WTC11 (cell line): ENCODE results near the gene UNC119B. TPM values are rescaled to one million over a fixed set of nuclear protein-coding genes. Genes with fewer than 3 reads are reported as not detected.

Experiments used
- ATAC-seq: fragments of 200-7000 bp; cut with Tn5 transposase; 2 replicates; pipeline ENCODE4 v1.10.0; 2021; ENCODE audit warnings: mild to moderate bottlenecking, moderate library complexity
- CTCF ChIA-PET: fragments of 300-600 bp; sonication (Branson Sonifier 250); formaldehyde crosslinking; loops from one replicate; lab custom pipeline; 2021; ENCODE audit warnings: antibody characterized with exemption; lab: Charles Lee
- POLR2A ChIA-PET: fragments of 350-600 bp; sonication (Branson Sonifier 250); formaldehyde crosslinking; loops from one replicate; lab custom pipeline; 2021; ENCODE audit warnings: antibody characterized with exemption; lab: Charles Lee
- DNase-seq: peaks from one replicate; pipeline ENCODE4 v3.0.0; 2021; ENCODE audit warnings: low spot score
- H3K27ac Mint-ChIP-seq: 2 replicates; pipeline ENCODE4 v1.8.0; 2021; ENCODE audit warnings: mixed read lengths
- H3K27me3 Mint-ChIP-seq: 2 replicates; pipeline ENCODE4 v1.8.0; 2021; ENCODE audit warnings: low read depth, mild to moderate bottlenecking, moderate library complexity, mixed read lengths
- H3K36me3 Mint-ChIP-seq: 2 replicates; pipeline ENCODE4 v1.8.0; 2021; ENCODE audit warnings: mixed read lengths
- H3K4me1 Mint-ChIP-seq: 2 replicates; pipeline ENCODE4 v1.8.0; 2022; ENCODE audit warnings: mixed read lengths
- H3K4me3 Mint-ChIP-seq: 2 replicates; pipeline ENCODE4 v1.8.0; 2021; ENCODE audit warnings: mild to moderate bottlenecking, moderate library complexity, mixed read lengths
- H3K9me3 Mint-ChIP-seq: 2 replicates; pipeline ENCODE4 v1.8.0; 2021; ENCODE audit warnings: mixed read lengths
- ARID4B ChIP-seq: sonication (generic); formaldehyde crosslinking; IDR thresholded peaks from 2 replicates; pipeline ENCODE4 v1.8.0; 2023; ENCODE audit warnings: missing genetic modification reagents, mild to moderate bottlenecking, borderline replicate concordance
- CBFB ChIP-seq: sonication (generic); formaldehyde crosslinking; IDR thresholded peaks from 2 replicates; pipeline ENCODE4 v1.8.1; 2022; ENCODE audit warnings: mild to moderate bottlenecking, low read depth, missing genetic modification reagents
- GABPB1 ChIP-seq: sonication (generic); formaldehyde crosslinking; IDR thresholded peaks from 2 replicates; pipeline ENCODE4 v1.8.1; 2023; ENCODE audit warnings: mild to moderate bottlenecking, missing genetic modification reagents
- JUN ChIP-seq: sonication (generic); formaldehyde crosslinking; IDR thresholded peaks from 2 replicates; pipeline ENCODE4 v1.8.0; 2023; ENCODE audit warnings: mild to moderate bottlenecking, missing genetic modification reagents
- MYBL2 ChIP-seq: sonication (generic); formaldehyde crosslinking; IDR thresholded peaks from 2 replicates; pipeline ENCODE4 v1.8.1; 2023; ENCODE audit warnings: mild to moderate bottlenecking, moderate library complexity, missing genetic modification reagents
- NFATC4 ChIP-seq: fragments of 250-450 bp; sonication (Bioruptor Pico); IDR thresholded peaks from 2 replicates; pipeline ENCODE4 v1.9.0; 2021; ENCODE audit warnings: mild to moderate bottlenecking
- NR2C2 ChIP-seq: sonication (generic); formaldehyde crosslinking; IDR thresholded peaks from 2 replicates; pipeline ENCODE4 v1.8.0; 2022; ENCODE audit warnings: mild to moderate bottlenecking, missing genetic modification reagents
- PRRX2 ChIP-seq: fragments of 250-450 bp; sonication (Bioruptor Pico); IDR thresholded peaks from 2 replicates; pipeline ENCODE4 v1.8.0; 2021; ENCODE audit warnings: mild to moderate bottlenecking
- RORB ChIP-seq: fragments of 250-450 bp; sonication (Bioruptor Pico); IDR thresholded peaks from 2 replicates; pipeline ENCODE4 v1.9.0; 2021; ENCODE audit warnings: mild to moderate bottlenecking
- SOX15 ChIP-seq: fragments of 250-450 bp; sonication (Bioruptor Pico); IDR thresholded peaks from 2 replicates; pipeline ENCODE4 v1.9.0; 2021; ENCODE audit warnings: mild to moderate bottlenecking
- TCF7 ChIP-seq: sonication (generic); formaldehyde crosslinking; IDR thresholded peaks from 2 replicates; pipeline ENCODE4 v1.8.0; 2022; ENCODE audit warnings: mild to moderate bottlenecking, low read depth, missing genetic modification reagents, moderate library complexity
- TEAD1 ChIP-seq: sonication (generic); formaldehyde crosslinking; IDR thresholded peaks from 2 replicates; pipeline ENCODE4 v1.8.0; 2022; ENCODE audit warnings: mild to moderate bottlenecking, missing genetic modification reagents
- USF1 ChIP-seq: sonication (generic); formaldehyde crosslinking; IDR thresholded peaks from 2 replicates; pipeline ENCODE4 v1.8.0; 2022; ENCODE audit warnings: mild to moderate bottlenecking, missing genetic modification reagents
- ZMAT4 ChIP-seq: fragments of 250-450 bp; sonication (Bioruptor Pico); IDR thresholded peaks from 2 replicates; pipeline ENCODE4 v1.9.0; 2021; ENCODE audit warnings: mild to moderate bottlenecking
- ZNF138 ChIP-seq: sonication (generic); formaldehyde crosslinking; conservative IDR thresholded peaks from 2 replicates; pipeline ENCODE4 v1.8.1; 2022; ENCODE audit warnings: mild to moderate bottlenecking, moderate library complexity, missing genetic modification reagents
- ZNF232 ChIP-seq: sonication (generic); formaldehyde crosslinking; IDR thresholded peaks from 2 replicates; pipeline ENCODE4 v1.8.0; 2022; ENCODE audit warnings: mild to moderate bottlenecking, missing genetic modification reagents
- ZNF317 ChIP-seq: sonication (generic); formaldehyde crosslinking; IDR thresholded peaks from 2 replicates; pipeline ENCODE4 v1.8.1; 2023; ENCODE audit warnings: low read depth, mild to moderate bottlenecking, moderate library complexity, missing genetic modification reagents, borderline replicate concordance
- total RNA-seq: library from RNA; stranded (reverse); gene quantifications from 3 replicates; pipeline ENCODE4 v1.2.3, GENCODE V29; 2021
- TF ChIP-seq, protein P1 (sequence below): sonication (generic); formaldehyde crosslinking; IDR thresholded peaks from 2 replicates; pipeline ENCODE4 v1.8.1; 2023; ENCODE audit warnings: mild to moderate bottlenecking, missing genetic modification reagents, borderline replicate concordance
- TF ChIP-seq, protein P2 (sequence below): sonication (generic); formaldehyde crosslinking; IDR thresholded peaks from 2 replicates; pipeline ENCODE4 v1.8.1; 2023; ENCODE audit warnings: mild to moderate bottlenecking, moderate library complexity, missing genetic modification reagents
- TF ChIP-seq, protein P3 (sequence below): sonication (generic); formaldehyde crosslinking; IDR thresholded peaks from 2 replicates; pipeline ENCODE4 v1.8.0; 2022; ENCODE audit warnings: mild to moderate bottlenecking, missing genetic modification reagents

Gene UNC119B
- total RNA-seq, 1 experiment from 2014 or later: 53.3 TPM

GRCh38 chr12:120762086-120762485, 51.8 kb downstream of the UNC119B start:
- Mint-ChIP-seq H3K9me3 (no peaks in the 10 kb centered on the region), H3K27ac (peak overlapping the region; percentile 86; the same call in 1 of the 2 replicates), H3K4me1 (peaks cover 18% of the 10 kb centered on the region), H3K4me3 (no peak overlapping the region), H3K36me3 (peaks cover 23% of the 10 kb centered on the region), H3K27me3 (no peaks in the 10 kb centered on the region)
- ATAC-seq (no peak), DNase-seq (no peak)
- ChIA-PET CTCF (no interaction called here), POLR2A (no interaction called here)
- TF ChIP-seq, protein P1, sequence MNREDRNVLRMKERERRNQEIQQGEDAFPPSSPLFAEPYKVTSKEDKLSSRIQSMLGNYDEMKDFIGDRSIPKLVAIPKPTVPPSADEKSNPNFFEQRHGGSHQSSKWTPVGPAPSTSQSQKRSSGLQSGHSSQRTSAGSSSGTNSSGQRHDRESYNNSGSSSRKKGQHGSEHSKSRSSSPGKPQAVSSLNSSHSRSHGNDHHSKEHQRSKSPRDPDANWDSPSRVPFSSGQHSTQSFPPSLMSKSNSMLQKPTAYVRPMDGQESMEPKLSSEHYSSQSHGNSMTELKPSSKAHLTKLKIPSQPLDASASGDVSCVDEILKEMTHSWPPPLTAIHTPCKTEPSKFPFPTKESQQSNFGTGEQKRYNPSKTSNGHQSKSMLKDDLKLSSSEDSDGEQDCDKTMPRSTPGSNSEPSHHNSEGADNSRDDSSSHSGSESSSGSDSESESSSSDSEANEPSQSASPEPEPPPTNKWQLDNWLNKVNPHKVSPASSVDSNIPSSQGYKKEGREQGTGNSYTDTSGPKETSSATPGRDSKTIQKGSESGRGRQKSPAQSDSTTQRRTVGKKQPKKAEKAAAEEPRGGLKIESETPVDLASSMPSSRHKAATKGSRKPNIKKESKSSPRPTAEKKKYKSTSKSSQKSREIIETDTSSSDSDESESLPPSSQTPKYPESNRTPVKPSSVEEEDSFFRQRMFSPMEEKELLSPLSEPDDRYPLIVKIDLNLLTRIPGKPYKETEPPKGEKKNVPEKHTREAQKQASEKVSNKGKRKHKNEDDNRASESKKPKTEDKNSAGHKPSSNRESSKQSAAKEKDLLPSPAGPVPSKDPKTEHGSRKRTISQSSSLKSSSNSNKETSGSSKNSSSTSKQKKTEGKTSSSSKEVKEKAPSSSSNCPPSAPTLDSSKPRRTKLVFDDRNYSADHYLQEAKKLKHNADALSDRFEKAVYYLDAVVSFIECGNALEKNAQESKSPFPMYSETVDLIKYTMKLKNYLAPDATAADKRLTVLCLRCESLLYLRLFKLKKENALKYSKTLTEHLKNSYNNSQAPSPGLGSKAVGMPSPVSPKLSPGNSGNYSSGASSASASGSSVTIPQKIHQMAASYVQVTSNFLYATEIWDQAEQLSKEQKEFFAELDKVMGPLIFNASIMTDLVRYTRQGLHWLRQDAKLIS (CRISPR knock-in tag): no peak
- TF ChIP-seq GABPB1 (CRISPR knock-in tag) (no peak), SOX15 (CRISPR knock-in tag) (no peak), NR2C2 (CRISPR knock-in tag) (no peak)

- Mint-ChIP-seq H3K4me3 (no peak overlapping the region), H3K4me1 (peaks cover 18% of the 10 kb centered on the region), H3K36me3 (peaks cover 34% of the 10 kb centered on the region), H3K27ac (no peak overlapping the region), H3K27me3 (no peaks in the 10 kb centered on the region), H3K9me3 (no peaks in the 10 kb centered on the region)
- ChIA-PET POLR2A (no interaction called here), CTCF (no interaction called here)
- no peak for ATAC-seq
- DNase-seq: no peak
- TF ChIP-seq MYBL2 (CRISPR knock-in tag) (no peak), CBFB (no peak), ZNF138 (no peak), TEAD1 (CRISPR knock-in tag) (no peak), ZMAT4 (CRISPR knock-in tag) (no peak), TCF7 (no peak), NFATC4 (CRISPR knock-in tag) (no peak), PRRX2 (CRISPR knock-in tag) (no peak), ARID4B (CRISPR knock-in tag) (no peak), RORB (no peak), JUN (CRISPR knock-in tag) (no peak), USF1 (CRISPR knock-in tag) (no peak), ZNF232 (CRISPR knock-in tag) (no peak), ZNF317 (no peak)
- TF ChIP-seq, protein P1 (CRISPR knock-in tag): no peak
- TF ChIP-seq, protein P2, sequence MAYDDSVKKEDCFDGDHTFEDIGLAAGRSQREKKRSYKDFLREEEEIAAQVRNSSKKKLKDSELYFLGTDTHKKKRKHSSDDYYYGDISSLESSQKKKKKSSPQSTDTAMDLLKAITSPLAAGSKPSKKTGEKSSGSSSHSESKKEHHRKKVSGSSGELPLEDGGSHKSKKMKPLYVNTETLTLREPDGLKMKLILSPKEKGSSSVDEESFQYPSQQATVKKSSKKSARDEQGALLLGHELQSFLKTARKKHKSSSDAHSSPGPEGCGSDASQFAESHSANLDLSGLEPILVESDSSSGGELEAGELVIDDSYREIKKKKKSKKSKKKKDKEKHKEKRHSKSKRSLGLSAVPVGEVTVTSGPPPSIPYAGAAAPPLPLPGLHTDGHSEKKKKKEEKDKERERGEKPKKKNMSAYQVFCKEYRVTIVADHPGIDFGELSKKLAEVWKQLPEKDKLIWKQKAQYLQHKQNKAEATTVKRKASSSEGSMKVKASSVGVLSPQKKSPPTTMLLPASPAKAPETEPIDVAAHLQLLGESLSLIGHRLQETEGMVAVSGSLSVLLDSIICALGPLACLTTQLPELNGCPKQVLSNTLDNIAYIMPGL (CRISPR knock-in tag): no peak
- TF ChIP-seq, protein P3, sequence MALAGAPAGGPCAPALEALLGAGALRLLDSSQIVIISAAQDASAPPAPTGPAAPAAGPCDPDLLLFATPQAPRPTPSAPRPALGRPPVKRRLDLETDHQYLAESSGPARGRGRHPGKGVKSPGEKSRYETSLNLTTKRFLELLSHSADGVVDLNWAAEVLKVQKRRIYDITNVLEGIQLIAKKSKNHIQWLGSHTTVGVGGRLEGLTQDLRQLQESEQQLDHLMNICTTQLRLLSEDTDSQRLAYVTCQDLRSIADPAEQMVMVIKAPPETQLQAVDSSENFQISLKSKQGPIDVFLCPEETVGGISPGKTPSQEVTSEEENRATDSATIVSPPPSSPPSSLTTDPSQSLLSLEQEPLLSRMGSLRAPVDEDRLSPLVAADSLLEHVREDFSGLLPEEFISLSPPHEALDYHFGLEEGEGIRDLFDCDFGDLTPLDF: no peak
Measured at GRCh38 chr12:120763250-120763649, 53.0 kb downstream of the UNC119B start.
